ENCODE results near the gene ZNF598. TPM values are rescaled to one million over a fixed set of nuclear protein-coding genes. Genes with fewer than 3 reads are reported as not detected.

Gene ZNF598
- total and polyA plus RNA-seq, 4 donors: 2.7 to 28.4 (median 16.2) TPM

- H3K9me3 ChIP-seq (ENCODE audit: control insufficient read depth in 4 of 4, low read length in 3 of 4): no peaks in the 10 kb centered on the region
- DNase-seq (ENCODE audit: low spot score): no peak
- WGBS: 92% methylated on average over 10 of the region's 10 CpGs
- no peak overlapping the region for H3K4me3 ChIP-seq (ENCODE audit: low read depth in 1 of 3, low read length in 3 of 3)
- no peaks in the 10 kb centered on the region for H3K27me3 ChIP-seq (ENCODE audit: control insufficient read depth in 4 of 4, insufficient read depth in 4 of 4, low read length in 3 of 4)
- peaks cover 0 to 4% (median 3%) of the 10 kb centered on the region in 4 donors for H3K4me1 ChIP-seq (ENCODE audit: control insufficient read depth in 4 of 4, insufficient read depth in 4 of 4, low read length in 3 of 4)
- H3K36me3 ChIP-seq (ENCODE audit: control insufficient read depth in 4 of 4, insufficient read depth in 3 of 4, low read depth in 1 of 4, low read length in 3 of 4): peaks cover 6 to 53% (median 18%) of the 10 kb centered on the region in 4 donors
- TF ChIP-seq RAD21 (IDR thresholded peaks at IDR 0.05): no peak
- H3K9ac ChIP-seq (ENCODE audit: low read depth in 1 of 2, low read length in 2 of 2): no peak overlapping the region
- no peak overlapping the region for H3K27ac ChIP-seq (ENCODE audit: low read depth in 1 of 2, low read length in 2 of 2)
Observed at GRCh38 chr16:2057438-2057837, 47.8 kb upstream of the ZNF598 start.

- H3K9me3 ChIP-seq (ENCODE audit: control insufficient read depth in 4 of 4, low read length in 3 of 4): no peaks in the 10 kb centered on the region
- no peak overlapping the region for H3K27ac ChIP-seq (ENCODE audit: low read depth in 1 of 2, low read length in 2 of 2)
- TF ChIP-seq TAF1 (conservative IDR thresholded peaks at IDR 0.05): no peak
- no peak for TF ChIP-seq RXRA (IDR thresholded peaks at IDR 0.05)
- peak; percentile 31 for TF ChIP-seq CTCF (IDR thresholded peaks at IDR 0.05; ENCODE audit: low read depth, low read length, missing input control)
- peak in 1 of 2 donors; percentile 53 for TF ChIP-seq RAD21 (IDR thresholded peaks at IDR 0.05)
- no peak for TF ChIP-seq EGR1 (IDR thresholded peaks at IDR 0.05; ENCODE audit: low read depth in 2 of 2)
- 90% methylated on average over 19 of the region's 19 CpGs for WGBS
- H3K9ac ChIP-seq (ENCODE audit: low read depth in 1 of 2, low read length in 2 of 2): no peak overlapping the region
- peaks cover 5 to 55% (median 19%) of the 10 kb centered on the region in 4 donors for H3K36me3 ChIP-seq (ENCODE audit: control insufficient read depth in 4 of 4, insufficient read depth in 3 of 4, low read depth in 1 of 4, low read length in 3 of 4)
- no peak overlapping the region for H3K4me3 ChIP-seq (ENCODE audit: low read depth in 1 of 3, low read length in 3 of 3)
- H3K27me3 ChIP-seq (ENCODE audit: control insufficient read depth in 4 of 4, insufficient read depth in 4 of 4, low read length in 3 of 4): no peaks in the 10 kb centered on the region
- H3K4me1 ChIP-seq (ENCODE audit: control insufficient read depth in 4 of 4, insufficient read depth in 4 of 4, low read length in 3 of 4): peaks cover 0 to 4% (median 3%) of the 10 kb centered on the region in 4 donors
- DNase-seq (ENCODE audit: low spot score): no peak
Observed at GRCh38 chr16:2056681-2057407, 47.2 kb upstream of the ZNF598 start.

GRCh38 chr16:2056077-2056476, 46.5 kb upstream of the ZNF598 start:
- Histone ChIP-seq H3K27me3 (ENCODE audit: control insufficient read depth in 4 of 4, insufficient read depth in 4 of 4, low read length in 3 of 4) (no peaks in the 10 kb centered on the region), H3K36me3 (ENCODE audit: control insufficient read depth in 4 of 4, insufficient read depth in 3 of 4, low read depth in 1 of 4, low read length in 3 of 4) (peaks cover 5 to 60% (median 20%) of the 10 kb centered on the region in 4 donors), H3K9me3 (ENCODE audit: control insufficient read depth in 4 of 4, low read length in 3 of 4) (no peaks in the 10 kb centered on the region), H3K4me1 (ENCODE audit: control insufficient read depth in 4 of 4, insufficient read depth in 4 of 4, low read length in 3 of 4) (peaks cover 0 to 4% (median 3%) of the 10 kb centered on the region in 4 donors), H3K4me3 (ENCODE audit: low read depth in 1 of 3, low read length in 3 of 3) (no peak overlapping the region), H3K27ac (ENCODE audit: low read depth in 1 of 2, low read length in 2 of 2) (no peak overlapping the region), H3K9ac (ENCODE audit: low read depth in 1 of 2, low read length in 2 of 2) (no peak overlapping the region)
- TF ChIP-seq ZBTB33 (IDR thresholded peaks at IDR 0.05) (no peak), FOXA1 (IDR thresholded peaks at IDR 0.05) (no peak), RAD21 (IDR thresholded peaks at IDR 0.05) (peak; percentile 72 to 90), RXRA (IDR thresholded peaks at IDR 0.05) (peak in 1 of 2 donors; percentile 60), JUND (IDR thresholded peaks at IDR 0.05) (no peak), HNF4G (IDR thresholded peaks at IDR 0.05) (no peak), CTCF (IDR thresholded peaks at IDR 0.05; ENCODE audit: low read depth, low read length, missing input control) (peak; percentile 58)
- DNase-seq (ENCODE audit: low spot score): no peak
- WGBS: 52% methylated on average over 15 of the region's 15 CpGs
